Liver (tissue), 9 donors: ENCODE data around the gene KCTD6. TPM values are rescaled to one million over a fixed set of nuclear protein-coding genes. Genes with fewer than 3 reads are reported as not detected.

Experiments
- DNase-seq: peaks from one replicate; pipeline ENCODE4 v3.0.0-alpha.2; 2017; ENCODE audit warnings: low spot score
- H3K27ac ChIP-seq, 2 donors: one replicate each; pipeline ENCODE4 v1.7.0; 2013; ENCODE audit warnings: inconsistent platforms in 2 of 2, low read length in 2 of 2, control low read depth in 1 of 2, low read depth in 1 of 2, mild to moderate bottlenecking in 1 of 2
- H3K27me3 ChIP-seq, 4 donors: one replicate each; pipeline versions ENCODE4 v1.6.1 to v1.7.0; 2013; ENCODE audit warnings: low read length in 3 of 4, inconsistent platforms in 1 of 4, mild to moderate bottlenecking in 1 of 4, moderate library complexity in 1 of 4; ENCODE audit not compliant: control insufficient read depth in 4 of 4, insufficient read depth in 4 of 4
- H3K36me3 ChIP-seq, 4 donors: one replicate each; pipeline versions ENCODE4 v1.6.1 to v1.7.0; 2013; ENCODE audit warnings: low read length in 3 of 4, mild to moderate bottlenecking in 3 of 4, low read depth in 1 of 4, moderate library complexity in 1 of 4; ENCODE audit not compliant: control insufficient read depth in 4 of 4, insufficient read depth in 3 of 4
- H3K4me1 ChIP-seq, 4 donors: one replicate each; pipeline versions ENCODE4 v1.6.1 to v1.7.0; 2013; ENCODE audit warnings: low read length in 3 of 4, mild to moderate bottlenecking in 3 of 4, moderate library complexity in 1 of 4; ENCODE audit not compliant: control insufficient read depth in 4 of 4, insufficient read depth in 4 of 4
- H3K4me3 ChIP-seq, 3 donors: one replicate each; pipeline versions ENCODE4 v1.6.1 to v1.7.0; 2013; ENCODE audit warnings: low read length in 3 of 3, control low read depth in 1 of 3, low read depth in 1 of 3, mild to moderate bottlenecking in 1 of 3
- H3K9ac ChIP-seq, 2 donors: one replicate each; pipeline ENCODE4 v1.7.0; 2013; ENCODE audit warnings: low read length in 2 of 2, mild to moderate bottlenecking in 2 of 2, moderate library complexity in 2 of 2, control low read depth in 1 of 2, low read depth in 1 of 2
- H3K9me3 ChIP-seq, 4 donors: one replicate each; pipeline versions ENCODE4 v1.6.1 to v1.7.0; 2013; ENCODE audit warnings: low read length in 3 of 4; ENCODE audit not compliant: control insufficient read depth in 4 of 4
- EGR1 ChIP-seq, 2 donors: IDR thresholded peaks; 2 replicates each; pipeline ENCODE4 v1.6.1; 2016 to 2018; ENCODE audit warnings: antibody characterized with exemption in 2 of 2, low read depth in 2 of 2
- FOXA1 ChIP-seq: IDR thresholded peaks from 2 replicates; pipeline ENCODE4 v1.6.1; 2016; ENCODE audit warnings: antibody characterized with exemption
- FOXA2 ChIP-seq: IDR thresholded peaks from 2 replicates; pipeline ENCODE4 v1.6.1; 2016; ENCODE audit warnings: antibody characterized with exemption
- GABPA ChIP-seq, 2 donors: IDR thresholded peaks in 1 of 2; conservative IDR thresholded peaks in 1 of 2; 2 replicates each; pipeline ENCODE4 v1.6.1; 2016; ENCODE audit warnings: antibody characterized with exemption in 2 of 2, mild to moderate bottlenecking in 1 of 2, moderate library complexity in 1 of 2
- HNF4A ChIP-seq, 2 donors: conservative IDR thresholded peaks; 2 replicates each; pipeline ENCODE4 v1.6.1; 2016; ENCODE audit warnings: antibody characterized with exemption in 2 of 2, mild to moderate bottlenecking in 2 of 2
- HNF4G ChIP-seq: IDR thresholded peaks from 2 replicates; pipeline ENCODE4 v1.6.1; 2016; ENCODE audit warnings: antibody characterized with exemption
- JUND ChIP-seq, 2 donors: IDR thresholded peaks; 2 replicates each; pipeline ENCODE4 v1.6.1; 2016; ENCODE audit warnings: antibody characterized with exemption in 2 of 2
- NR2F2 ChIP-seq: IDR thresholded peaks from 2 replicates; pipeline ENCODE4 v1.6.1; 2016; ENCODE audit warnings: antibody characterized with exemption
- RAD21 ChIP-seq, 2 donors: IDR thresholded peaks; 2 replicates each; pipeline ENCODE4 v1.6.1; 2016; ENCODE audit warnings: antibody characterized with exemption in 2 of 2, mild to moderate bottlenecking in 2 of 2
- RXRA ChIP-seq, 2 donors: IDR thresholded peaks; 2 replicates each; pipeline ENCODE4 v1.6.1; 2017 to 2018; ENCODE audit warnings: antibody characterized with exemption in 2 of 2, mild to moderate bottlenecking in 1 of 2
- SP1 ChIP-seq: IDR thresholded peaks from 2 replicates; pipeline ENCODE4 v1.6.1; 2018; ENCODE audit warnings: antibody characterized with exemption, mild to moderate bottlenecking
- TAF1 ChIP-seq: conservative IDR thresholded peaks from 2 replicates; pipeline ENCODE4 v1.6.1; 2016; ENCODE audit warnings: antibody characterized with exemption, mild to moderate bottlenecking
- YY1 ChIP-seq: IDR thresholded peaks from 2 replicates; pipeline ENCODE4 v1.6.1; 2016; ENCODE audit warnings: antibody characterized with exemption, mild to moderate bottlenecking
- WGBS: extraction: QIAGEN DNeasy Blood & Tissue Kit; methylation state at CpG from one replicate; pipeline ENCODE4 v1.1.7; 2013; 5-methylcytosine and 5-hydroxymethylcytosine counted together
- polyA plus RNA-seq, 2 donors: library from polyadenylated mRNA; stranded (reverse) in 1 of 2; unstranded in 1 of 2; fragments of 200-250 nt in 1 of 2; fragments of >200 nt in 1 of 2; fragmentation: Nextera tagmentation in 1 of 2; extraction: Ambion mirVana in 1 of 2; gene quantifications; one replicate each; pipeline versions ENCODE4 v1.2.1 to v1.2.3, GENCODE V29; 2013 to 2015
- total RNA-seq, 2 donors: library from RNA; depleted of rRNA; stranded (reverse); fragments of >200 nt; gene quantifications; one replicate each; pipeline ENCODE4 v1.2.3, GENCODE V29; 2014
- TF ChIP-seq, protein P1 (sequence below): IDR thresholded peaks from 2 replicates; pipeline ENCODE4 v1.6.1; 2016; ENCODE audit warnings: antibody characterized with exemption
- TF ChIP-seq, protein P2 (sequence below): fragments of 150-350 bp; IDR thresholded peaks from 2 replicates; pipeline ENCODE4 v1.5.1; 2017; ENCODE audit warnings: improper control_type of control experiment, low read depth, low read length; ENCODE audit not compliant: missing input control
- TF ChIP-seq, protein P3 (sequence below): IDR thresholded peaks from 2 replicates; pipeline ENCODE4 v1.6.1; 2016; ENCODE audit warnings: antibody characterized with exemption
- TF ChIP-seq, protein P4 (sequence below): IDR thresholded peaks from 2 replicates; pipeline ENCODE4 v1.6.1; 2016; ENCODE audit warnings: antibody characterized with exemption, mild to moderate bottlenecking
- TF ChIP-seq, protein P5 (sequence below): IDR thresholded peaks from 2 replicates; pipeline ENCODE4 v1.6.1; 2016; ENCODE audit warnings: antibody characterized with exemption
- donor health status: healthy.
- donor health status: healthy.
- donor health status: healthy.
- donor health status: healthy.
- donor health status: healthy.

KCTD6 gene
- total and polyA plus RNA-seq, 4 donors = 6.5 to 13.8 (median 10.4) TPM

DNA sequence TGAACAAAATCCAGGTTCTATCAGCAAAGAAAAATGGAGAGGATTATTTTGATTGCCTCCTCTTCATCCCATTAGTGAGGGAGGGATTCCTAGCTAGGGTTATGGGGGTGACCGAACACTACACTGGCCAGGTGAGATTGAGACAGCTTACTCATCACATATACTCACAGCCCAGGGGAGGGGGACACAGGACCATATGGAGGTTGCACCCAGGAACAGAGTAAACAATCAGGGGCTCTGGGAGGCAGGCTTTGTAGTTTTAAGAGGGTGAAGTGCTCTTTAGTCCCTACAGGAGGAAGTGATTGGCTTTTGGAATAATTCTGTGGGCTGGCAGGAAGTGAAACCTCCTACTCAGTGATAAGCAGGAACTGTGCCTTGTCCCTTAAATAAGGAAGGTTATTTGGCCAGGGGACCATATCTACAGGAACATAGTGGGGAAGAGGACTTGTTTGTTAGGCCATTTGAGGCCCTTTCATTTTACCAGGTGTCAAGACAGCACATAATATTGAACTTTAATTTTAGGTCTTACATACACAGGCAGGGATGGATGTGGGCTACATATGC lies 17.5 kb upstream of the KCTD6 start:
- TF ChIP-seq SP1 (no peak), HNF4A (conservative IDR thresholded peaks at IDR 0.05) (no peak), EGR1 (IDR thresholded peaks at IDR 0.05; ENCODE audit: low read depth in 2 of 2) (no peak), TAF1 (no peak), RXRA (IDR thresholded peaks at IDR 0.05) (no peak), GABPA (IDR thresholded peaks at IDR 0.05 in 1 of 2, conservative IDR thresholded peaks at IDR 0.05 in 1 of 2) (no peak), FOXA1 (no peak), RAD21 (IDR thresholded peaks at IDR 0.05) (no peak), JUND (IDR thresholded peaks at IDR 0.05) (no peak), FOXA2 (no peak), HNF4G (no peak), NR2F2 (no peak), YY1 (no peak)
- TF ChIP-seq, protein P1, sequence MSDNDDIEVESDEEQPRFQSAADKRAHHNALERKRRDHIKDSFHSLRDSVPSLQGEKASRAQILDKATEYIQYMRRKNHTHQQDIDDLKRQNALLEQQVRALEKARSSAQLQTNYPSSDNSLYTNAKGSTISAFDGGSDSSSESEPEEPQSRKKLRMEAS = no peak
- TF ChIP-seq, protein P2, sequence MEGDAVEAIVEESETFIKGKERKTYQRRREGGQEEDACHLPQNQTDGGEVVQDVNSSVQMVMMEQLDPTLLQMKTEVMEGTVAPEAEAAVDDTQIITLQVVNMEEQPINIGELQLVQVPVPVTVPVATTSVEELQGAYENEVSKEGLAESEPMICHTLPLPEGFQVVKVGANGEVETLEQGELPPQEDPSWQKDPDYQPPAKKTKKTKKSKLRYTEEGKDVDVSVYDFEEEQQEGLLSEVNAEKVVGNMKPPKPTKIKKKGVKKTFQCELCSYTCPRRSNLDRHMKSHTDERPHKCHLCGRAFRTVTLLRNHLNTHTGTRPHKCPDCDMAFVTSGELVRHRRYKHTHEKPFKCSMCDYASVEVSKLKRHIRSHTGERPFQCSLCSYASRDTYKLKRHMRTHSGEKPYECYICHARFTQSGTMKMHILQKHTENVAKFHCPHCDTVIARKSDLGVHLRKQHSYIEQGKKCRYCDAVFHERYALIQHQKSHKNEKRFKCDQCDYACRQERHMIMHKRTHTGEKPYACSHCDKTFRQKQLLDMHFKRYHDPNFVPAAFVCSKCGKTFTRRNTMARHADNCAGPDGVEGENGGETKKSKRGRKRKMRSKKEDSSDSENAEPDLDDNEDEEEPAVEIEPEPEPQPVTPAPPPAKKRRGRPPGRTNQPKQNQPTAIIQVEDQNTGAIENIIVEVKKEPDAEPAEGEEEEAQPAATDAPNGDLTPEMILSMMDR = no peak
- TF ChIP-seq, protein P3, sequence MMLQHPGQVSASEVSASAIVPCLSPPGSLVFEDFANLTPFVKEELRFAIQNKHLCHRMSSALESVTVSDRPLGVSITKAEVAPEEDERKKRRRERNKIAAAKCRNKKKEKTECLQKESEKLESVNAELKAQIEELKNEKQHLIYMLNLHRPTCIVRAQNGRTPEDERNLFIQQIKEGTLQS = no peak
- TF ChIP-seq, protein P4, sequence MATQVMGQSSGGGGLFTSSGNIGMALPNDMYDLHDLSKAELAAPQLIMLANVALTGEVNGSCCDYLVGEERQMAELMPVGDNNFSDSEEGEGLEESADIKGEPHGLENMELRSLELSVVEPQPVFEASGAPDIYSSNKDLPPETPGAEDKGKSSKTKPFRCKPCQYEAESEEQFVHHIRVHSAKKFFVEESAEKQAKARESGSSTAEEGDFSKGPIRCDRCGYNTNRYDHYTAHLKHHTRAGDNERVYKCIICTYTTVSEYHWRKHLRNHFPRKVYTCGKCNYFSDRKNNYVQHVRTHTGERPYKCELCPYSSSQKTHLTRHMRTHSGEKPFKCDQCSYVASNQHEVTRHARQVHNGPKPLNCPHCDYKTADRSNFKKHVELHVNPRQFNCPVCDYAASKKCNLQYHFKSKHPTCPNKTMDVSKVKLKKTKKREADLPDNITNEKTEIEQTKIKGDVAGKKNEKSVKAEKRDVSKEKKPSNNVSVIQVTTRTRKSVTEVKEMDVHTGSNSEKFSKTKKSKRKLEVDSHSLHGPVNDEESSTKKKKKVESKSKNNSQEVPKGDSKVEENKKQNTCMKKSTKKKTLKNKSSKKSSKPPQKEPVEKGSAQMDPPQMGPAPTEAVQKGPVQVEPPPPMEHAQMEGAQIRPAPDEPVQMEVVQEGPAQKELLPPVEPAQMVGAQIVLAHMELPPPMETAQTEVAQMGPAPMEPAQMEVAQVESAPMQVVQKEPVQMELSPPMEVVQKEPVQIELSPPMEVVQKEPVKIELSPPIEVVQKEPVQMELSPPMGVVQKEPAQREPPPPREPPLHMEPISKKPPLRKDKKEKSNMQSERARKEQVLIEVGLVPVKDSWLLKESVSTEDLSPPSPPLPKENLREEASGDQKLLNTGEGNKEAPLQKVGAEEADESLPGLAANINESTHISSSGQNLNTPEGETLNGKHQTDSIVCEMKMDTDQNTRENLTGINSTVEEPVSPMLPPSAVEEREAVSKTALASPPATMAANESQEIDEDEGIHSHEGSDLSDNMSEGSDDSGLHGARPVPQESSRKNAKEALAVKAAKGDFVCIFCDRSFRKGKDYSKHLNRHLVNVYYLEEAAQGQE = no peak
- TF ChIP-seq, protein P5, sequence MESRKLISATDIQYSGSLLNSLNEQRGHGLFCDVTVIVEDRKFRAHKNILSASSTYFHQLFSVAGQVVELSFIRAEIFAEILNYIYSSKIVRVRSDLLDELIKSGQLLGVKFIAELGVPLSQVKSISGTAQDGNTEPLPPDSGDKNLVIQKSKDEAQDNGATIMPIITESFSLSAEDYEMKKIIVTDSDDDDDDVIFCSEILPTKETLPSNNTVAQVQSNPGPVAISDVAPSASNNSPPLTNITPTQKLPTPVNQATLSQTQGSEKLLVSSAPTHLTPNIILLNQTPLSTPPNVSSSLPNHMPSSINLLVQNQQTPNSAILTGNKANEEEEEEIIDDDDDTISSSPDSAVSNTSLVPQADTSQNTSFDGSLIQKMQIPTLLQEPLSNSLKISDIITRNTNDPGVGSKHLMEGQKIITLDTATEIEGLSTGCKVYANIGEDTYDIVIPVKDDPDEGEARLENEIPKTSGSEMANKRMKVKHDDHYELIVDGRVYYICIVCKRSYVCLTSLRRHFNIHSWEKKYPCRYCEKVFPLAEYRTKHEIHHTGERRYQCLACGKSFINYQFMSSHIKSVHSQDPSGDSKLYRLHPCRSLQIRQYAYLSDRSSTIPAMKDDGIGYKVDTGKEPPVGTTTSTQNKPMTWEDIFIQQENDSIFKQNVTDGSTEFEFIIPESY = no peak
- H3K9ac ChIP-seq = no peak overlapping the region
- no peak for DNase-seq
- H3K4me3 ChIP-seq = no peak overlapping the region
- 91% methylated on average over 1 of the region's 1 CpG for WGBS
- H3K9me3 ChIP-seq = no peaks in the 10 kb centered on the region
- peak overlapping the region; percentile 55 to 77 for H3K27ac ChIP-seq
- no peaks in the 10 kb centered on the region for H3K36me3 ChIP-seq
- peaks cover 22 to 44% (median 33%) of the 10 kb centered on the region in 4 donors for H3K4me1 ChIP-seq
- H3K27me3 ChIP-seq = no peaks in the 10 kb centered on the region
